H1 (cell line): Measurements from ENCODE around the gene OR8I2. TPM values are rescaled to one million over a fixed set of nuclear protein-coding genes. Genes with fewer than 3 reads are reported as not detected.
A peak's percentile ranks its signal among the peaks of the same experiment; 100 is the strongest.

Experiments used
- CTCF ChIA-PET: fragments of 300-600 bp; sonication (Branson Sonifier 250); formaldehyde crosslinking; loops from one replicate; lab custom pipeline; 2021; ENCODE audit not compliant: partially characterized antibody; lab: Charles Lee
- POLR2A ChIA-PET: fragments of 300-600 bp; sonication (Branson Sonifier 250); formaldehyde crosslinking; loops from one replicate; lab custom pipeline; 2021; ENCODE audit warnings: inconsistent platforms; ENCODE audit not compliant: partially characterized antibody; lab: Charles Lee
- DNase-seq, 2 experiments: peaks; one replicate each; pipeline versions ENCODE4 v3.0.0 to v3.0.0-alpha.2; 2010 to 2022; ENCODE audit warnings: low spot score in 2 of 2, low read depth in 1 of 2, mixed read lengths in 1 of 2
- FAIRE-seq: peaks from 2 replicates; lab custom pipeline; 2011; peaks lifted over from hg19 to GRCh38; lab: Jason Lieb, UNC
- H2AFZ ChIP-seq: 2 replicates; pipeline ENCODE4 v1.8.1; 2012; ENCODE audit warnings: low read length, inconsistent platforms
- H2AK5ac ChIP-seq: 2 replicates; pipeline ENCODE4 v1.6.1; 2013; ENCODE audit warnings: low read depth, low read length
- H2BK120ac ChIP-seq: replicated peaks from 2 replicates; pipeline ENCODE3; 2013; ENCODE audit warnings: low read depth, low read length, inconsistent platforms
- H2BK12ac ChIP-seq: 2 replicates; pipeline ENCODE4 v1.6.1; 2013; ENCODE audit warnings: low read depth, low read length
- H2BK15ac ChIP-seq: 2 replicates; pipeline ENCODE4 v1.6.1; 2013; ENCODE audit warnings: low read length
- H2BK20ac ChIP-seq: 2 replicates; pipeline ENCODE4 v1.6.1; 2013; ENCODE audit warnings: low read length
- H2BK5ac ChIP-seq: 2 replicates; pipeline ENCODE4 v1.6.1; 2013; ENCODE audit warnings: low read depth, low read length
- H3K14ac ChIP-seq: 2 replicates; pipeline ENCODE4 v1.6.1; 2013; ENCODE audit warnings: inconsistent platforms; ENCODE audit not compliant: insufficient read length
- H3K18ac ChIP-seq: 2 replicates; pipeline ENCODE4 v1.6.1; 2013; ENCODE audit warnings: low read length; ENCODE audit errors: extremely low read depth
- H3K23ac ChIP-seq: 2 replicates; pipeline ENCODE4 v1.6.1; 2013; ENCODE audit warnings: inconsistent platforms; ENCODE audit not compliant: insufficient read length
- H3K23me2 ChIP-seq: 2 replicates; pipeline ENCODE4 v1.6.1; 2013; ENCODE audit warnings: low read depth, low read length
- H3K27ac ChIP-seq: 2 replicates; pipeline ENCODE4 v1.6.1; 2011; ENCODE audit warnings: low read depth, low read length, inconsistent platforms
- H3K27me3 ChIP-seq, 4 experiments: replicated peaks in 1 of 4; 1 replicate in 1 of 4; 2 replicates in 3 of 4; pipeline versions ENCODE4 v1.6.1 to v1.8.1; 2011 to 2013; ENCODE audit warnings: low read length in 3 of 4, mild to moderate bottlenecking in 3 of 4, inconsistent platforms in 2 of 4, mixed read lengths in 2 of 4, moderate library complexity in 1 of 4; ENCODE audit not compliant: control insufficient read depth in 3 of 4, insufficient read depth in 3 of 4; ENCODE audit errors: extremely low read depth in 1 of 4
- H3K36me3 ChIP-seq, 4 experiments: 2 replicates each; pipeline versions ENCODE4 v1.6.1 to v1.8.1; 2011 to 2013; ENCODE audit warnings: mild to moderate bottlenecking in 4 of 4, low read length in 3 of 4, moderate library complexity in 2 of 4, control low read depth in 1 of 4, inconsistent platforms in 1 of 4; ENCODE audit not compliant: insufficient read depth in 4 of 4, control insufficient read depth in 2 of 4
- H3K4ac ChIP-seq: replicated peaks from 2 replicates; pipeline ENCODE3; 2013; ENCODE audit warnings: low read length, low read depth, mixed read lengths, inconsistent platforms; ENCODE audit not compliant: insufficient read length
- H3K4me1 ChIP-seq, 4 experiments: replicated peaks in 1 of 4; 1 replicate in 1 of 4; 2 replicates in 3 of 4; pipeline versions ENCODE4 v1.6.1 to v1.8.1; 2011 to 2013; ENCODE audit warnings: low read length in 3 of 4, inconsistent platforms in 2 of 4, mixed read lengths in 1 of 4; ENCODE audit not compliant: insufficient read depth in 4 of 4, control insufficient read depth in 3 of 4
- H3K4me2 ChIP-seq, 2 experiments: 2 replicates each; pipeline versions ENCODE4 v1.6.1 to v1.8.1; 2011 to 2013; ENCODE audit warnings: low read depth in 2 of 2, low read length in 2 of 2, control low read depth in 1 of 2, inconsistent platforms in 1 of 2, mild to moderate bottlenecking in 1 of 2; ENCODE audit not compliant: insufficient read depth in 1 of 2
- H3K4me3 ChIP-seq, 4 experiments: fragments of 200-600, 300-600 bp in 1 of 4; sonication (generic), shearing (Covaris generic), sonication (Bioruptor Twin) in 1 of 4; 2 replicates each; pipeline versions ENCODE4 v1.5.1 to v1.8.1; 2011 to 2016; ENCODE audit warnings: low read length in 4 of 4, low read depth in 3 of 4, control low read depth in 2 of 4, inconsistent platforms in 2 of 4, mild to moderate bottlenecking in 2 of 4, mixed read lengths in 1 of 4, moderate library complexity in 1 of 4; ENCODE audit not compliant: insufficient read depth in 2 of 4; ENCODE audit errors: extremely low read depth in 1 of 4
- H3K56ac ChIP-seq: replicated peaks from 2 replicates; pipeline ENCODE3; 2013; ENCODE audit warnings: low read depth, mild to moderate bottlenecking, mixed read lengths, low read length, inconsistent platforms; ENCODE audit not compliant: insufficient read length
- H3K79me1 ChIP-seq: 2 replicates; pipeline ENCODE4 v1.6.1; 2013; ENCODE audit warnings: low read depth, low read length, control low read depth
- H3K79me2 ChIP-seq, 2 experiments: 2 replicates each; pipeline versions ENCODE4 v1.6.1 to v1.8.1; 2012 to 2013; ENCODE audit warnings: low read length in 2 of 2, mild to moderate bottlenecking in 2 of 2, inconsistent platforms in 1 of 2; ENCODE audit not compliant: insufficient read depth in 2 of 2, control insufficient read depth in 1 of 2
- H3K9ac ChIP-seq, 4 experiments: replicated peaks in 1 of 4; 1 replicate in 1 of 4; 2 replicates in 3 of 4; pipeline versions ENCODE4 v1.6.1 to v1.8.1; 2011 to 2013; ENCODE audit warnings: low read depth in 3 of 4, low read length in 3 of 4, control low read depth in 2 of 4, mild to moderate bottlenecking in 2 of 4, moderate library complexity in 2 of 4, inconsistent platforms in 1 of 4; ENCODE audit errors: extremely low read depth in 1 of 4
- H3K9me3 ChIP-seq, 2 experiments: 2 replicates each; pipeline versions ENCODE4 v1.6.1 to v1.8.1; 2012 to 2013; ENCODE audit warnings: mild to moderate bottlenecking in 2 of 2, moderate library complexity in 2 of 2, control low read depth in 1 of 2, inconsistent platforms in 1 of 2, low read depth in 1 of 2, low read length in 1 of 2, mixed read lengths in 1 of 2; ENCODE audit not compliant: insufficient read depth in 2 of 2
- H4K20me1 ChIP-seq, 2 experiments: replicated peaks in 1 of 2; 2 replicates each; pipeline versions ENCODE3 to v1.8.1; 2011 to 2013; ENCODE audit warnings: inconsistent platforms in 2 of 2, low read length in 2 of 2, mild to moderate bottlenecking in 1 of 2; ENCODE audit not compliant: insufficient read depth in 2 of 2, control insufficient read depth in 1 of 2
- H4K5ac ChIP-seq: 2 replicates; pipeline ENCODE4 v1.6.1; 2013; ENCODE audit warnings: low read length, low read depth, mixed read lengths, inconsistent platforms; ENCODE audit not compliant: insufficient read length
- H4K8ac ChIP-seq: 2 replicates; pipeline ENCODE4 v1.8.0; 2013; ENCODE audit warnings: mild to moderate bottlenecking, moderate library complexity, low read length, inconsistent platforms; ENCODE audit not compliant: insufficient read depth; ENCODE audit errors: extremely low read depth
- H4K91ac ChIP-seq: replicated peaks from 2 replicates; pipeline ENCODE3; 2013; ENCODE audit warnings: low read length, mixed read lengths, inconsistent platforms; ENCODE audit not compliant: insufficient read length
- BRCA1 ChIP-seq: IDR thresholded peaks from 2 replicates; pipeline ENCODE4 v1.6.1; 2012; ENCODE audit warnings: low read depth, low read length, improper control_type of control experiment
- CHD1 ChIP-seq: IDR thresholded peaks from 2 replicates; pipeline ENCODE4 v1.6.1; 2012; ENCODE audit warnings: low read depth, low read length, improper control_type of control experiment
- CHD2 ChIP-seq: IDR thresholded peaks from 2 replicates; pipeline ENCODE4 v1.6.1; 2012; ENCODE audit warnings: low read length, improper control_type of control experiment
- GABPA ChIP-seq: IDR thresholded peaks from 2 replicates; pipeline ENCODE4 v1.6.1; 2011; ENCODE audit warnings: mild to moderate bottlenecking, low read length, moderate library complexity, borderline replicate concordance; ENCODE audit not compliant: insufficient read depth
- KDM1A ChIP-seq: fragments of 200-600, 300-600 bp; sonication (generic); IDR thresholded peaks from 2 replicates; pipeline ENCODE4 v1.7.1; 2016; ENCODE audit warnings: mild to moderate bottlenecking, low read length, borderline replicate concordance
- MAFK ChIP-seq: IDR thresholded peaks from 2 replicates; pipeline ENCODE4 v1.6.1; 2012; ENCODE audit warnings: low read depth, mild to moderate bottlenecking, improper control_type of control experiment, low read length
- RFX5 ChIP-seq: IDR thresholded peaks from 2 replicates; pipeline ENCODE4 v1.6.1; 2011; ENCODE audit warnings: low read depth, low read length, improper control_type of control experiment, borderline replicate concordance
- SP4 ChIP-seq: IDR thresholded peaks from 2 replicates; pipeline ENCODE4 v1.6.1; 2012; ENCODE audit warnings: low read length, inconsistent platforms
- TBP ChIP-seq: IDR thresholded peaks from 2 replicates; pipeline ENCODE4 v1.6.1; 2011; ENCODE audit warnings: low read depth, low read length, improper control_type of control experiment
- TCF12 ChIP-seq: IDR thresholded peaks from 2 replicates; pipeline ENCODE4 v1.6.1; 2011; ENCODE audit warnings: low read depth, mild to moderate bottlenecking, low read length
- USF2 ChIP-seq: IDR thresholded peaks from 2 replicates; pipeline ENCODE4 v1.6.1; 2011; ENCODE audit warnings: low read length, improper control_type of control experiment
- YY1 ChIP-seq: IDR thresholded peaks from 2 replicates; pipeline ENCODE4 v1.6.1; 2011; ENCODE audit warnings: low read depth, mild to moderate bottlenecking, low read length
- ZNF274 ChIP-seq: IDR thresholded peaks from 2 replicates; pipeline ENCODE4 v1.7.0; 2012; ENCODE audit warnings: low read length, borderline replicate concordance; ENCODE audit errors: extremely low read depth
- WGBS, 2 experiments: shearing (Covaris generic) in 1 of 2; methylation state at CpG; one replicate each; pipeline versions ENCODE4 v1.1.6 to v1.1.7; 2013 to 2015; ENCODE audit warnings: low lambda C conversion rate in 2 of 2, mixed read lengths in 2 of 2, inconsistent platforms in 1 of 2, low coverage in 1 of 2, missing lambda C conversion rate in 1 of 2; ENCODE audit not compliant: insufficient replicate concordance in 2 of 2, insufficient coverage in 1 of 2, insufficient read length in 1 of 2; ENCODE audit errors: extremely low coverage in 1 of 2, missing lambda C conversion rate in 1 of 2; 5-methylcytosine and 5-hydroxymethylcytosine counted together
- long read RNA-seq, 2 experiments: library from RNA in 1 of 2; library from capped mRNA in 1 of 2; stranded (forward); transcript quantifications; one replicate each; pipeline ENCODE4 v2.0.0, GENCODE V29; 2021; ENCODE audit warnings: inconsistent platforms in 1 of 2
- polyA minus RNA-seq, 3 experiments: library from RNA; depleted of rRNA, polyadenylated mRNA; stranded (reverse); fragments of >200 nt; gene quantifications; 1 replicate in 2 of 3; 2 replicates in 1 of 3; pipeline ENCODE4 v1.2.3, GENCODE V29; 2011
- polyA plus RNA-seq, 7 experiments: library from polyadenylated mRNA; depleted of rRNA in 3 of 7; stranded (reverse) in 5 of 7; unstranded in 2 of 7; fragments of >200 nt in 5 of 7; fragments of 200-250 nt in 2 of 7; gene quantifications; 1 replicate in 5 of 7; 2 replicates in 1 of 7; 4 replicates in 1 of 7; pipeline versions ENCODE4 v1.2.1 to v1.2.3, GENCODE V29; 2011 to 2013; ENCODE audit warnings: missing spikeins in 2 of 7, mixed read lengths in 2 of 7
- total RNA-seq: library from RNA; stranded (reverse); fragmentation: NEBNext Ultra II Directional; extraction: Animal tissue kit (Norgen Biotek cat#: 25700); gene quantifications from 2 replicates; pipeline ENCODE4 v1.2.1, GENCODE V29; 2021

Gene OR8I2
- total RNA-seq (not detected in 2 replicates), polyA plus RNA-seq (2011; rRNA removed) (not detected in 2 replicates), polyA minus RNA-seq (2011; rRNA and poly(A)+ RNA removed) (not detected in 2 replicates)
- not detected for polyA plus RNA-seq (2011; cell fraction: cytosol; rRNA removed)
- polyA plus RNA-seq (2011; cell fraction: nucleus; rRNA removed) = not detected
- polyA plus RNA-seq (2012, experiment 1 of 2) = not detected in 4 replicates
- not detected for polyA plus RNA-seq (2012, experiment 2 of 2)
- polyA plus RNA-seq (2013, experiment 1 of 2) = not detected
- not detected for polyA plus RNA-seq (2013, experiment 2 of 2)
- polyA minus RNA-seq (2011; cell fraction: cytosol; rRNA and poly(A)+ RNA removed) = not detected
- polyA minus RNA-seq (2011; cell fraction: nucleus; rRNA and poly(A)+ RNA removed) = not detected
- long read RNA-seq, experiment 1 = 0 reads
- long read RNA-seq, experiment 2 = 0 reads

GRCh38 chr11:56093008-56093407 lies at the start of gene OR8I2:
Gene OR8I2, plus strand, starts transcription at chr11:56093308. Its CDS starts 0 bp downstream, at chr11:56093308.
- Histone ChIP-seq H3K23ac (no peak within 1 kb of the TSS), H3K9ac (no peak within 1 kb of the TSS), H2BK20ac (no peak within 1 kb of the TSS), H3K23me2 (no peaks in the 10 kb centered on the region), H3K27ac (no peak within 1 kb of the TSS), H2BK15ac (no peak within 1 kb of the TSS), H4K8ac (no peak within 1 kb of the TSS), H2BK120ac (no peak within 1 kb of the TSS), H2BK5ac (no peak within 1 kb of the TSS), H2BK12ac (no peak within 1 kb of the TSS), H2AK5ac (no peak within 1 kb of the TSS), H3K18ac (no peak within 1 kb of the TSS), H4K20me1 (no peaks in the 10 kb centered on the region), H3K79me2 (no peaks in the 10 kb centered on the region), H3K4ac (no peak within 1 kb of the TSS), H3K27me3 (no peaks in the 10 kb centered on the region), H3K4me2 (no peak within 1 kb of the TSS), H2AFZ (peak within 1 kb of the TSS; percentile 92), H3K36me3 (no peaks in the 10 kb centered on the region), H3K4me3 (no peak within 1 kb of the TSS), H3K14ac (no peak within 1 kb of the TSS), H3K79me1 (no peaks in the 10 kb centered on the region), H3K9me3 (no peaks in the 10 kb centered on the region), H3K56ac (no peak within 1 kb of the TSS), H4K91ac (no peak within 1 kb of the TSS), H4K5ac (no peak within 1 kb of the TSS), H3K4me1 (no peaks in the 10 kb centered on the region)
- DNase-seq (no peak), FAIRE-seq (no peak)
- ChIA-PET CTCF (no interaction called here), POLR2A (no interaction called here)
- WGBS, 2 experiments = 64% methylated on average over 3 of the region's 3 CpGs; no CpG with 5 or more reads in 1 of the 2 experiments
- TF ChIP-seq TBP (no peak), TCF12 (no peak), ZNF274 (no peak), USF2 (no peak), RFX5 (no peak), YY1 (no peak), SP4 (no peak), KDM1A (no peak), CHD1 (no peak), MAFK (no peak), CHD2 (no peak), BRCA1 (no peak), GABPA (no peak)
